Stimulated activated naive CD8-positive, alpha-beta T cell treated with anti-CD3 and anti-CD28 coated beads, Interleukin-15, amount 100 ng/mL, for 72 hours (primary cell): Measurements from ENCODE around the gene PRAME.
"Not testable (repeated sequence)": the region's sequence is repeated elsewhere in the genome, so short reads cannot be mapped to it uniquely, and the experiment has no call there.

Experiments
- ATAC-seq: fragments of 150-1000 bp; cut with Tn5 transposase; 2 replicates; pipeline ENCODE4 v1.10.0; 2021; ENCODE audit warnings: mild to moderate bottlenecking, moderate library complexity
- DNase-seq, 2 donors: peaks; one replicate each; pipeline ENCODE4 v3.0.0; 2021 to 2022
- H3K27ac Mint-ChIP-seq, 2 donors: one replicate each; pipeline ENCODE4 v1.8.0; 2022; ENCODE audit warnings: mild to moderate bottlenecking in 2 of 2, mixed read lengths in 2 of 2, moderate library complexity in 2 of 2
- H3K27me3 Mint-ChIP-seq: one replicate; pipeline ENCODE4 v1.8.0; 2022; ENCODE audit warnings: mixed read lengths
- H3K4me1 Mint-ChIP-seq: one replicate; pipeline ENCODE4 v1.8.0; 2022; ENCODE audit warnings: mild to moderate bottlenecking, mixed read lengths
- H3K4me3 Mint-ChIP-seq, 2 donors: one replicate each; pipeline ENCODE4 v1.8.0; 2022; ENCODE audit warnings: mild to moderate bottlenecking in 2 of 2, mixed read lengths in 2 of 2, moderate library complexity in 1 of 2
- H3K9me3 Mint-ChIP-seq, 2 donors: one replicate each; pipeline ENCODE4 v1.8.0; 2022; ENCODE audit warnings: mixed read lengths in 2 of 2

The PRAME gene

DNA sequence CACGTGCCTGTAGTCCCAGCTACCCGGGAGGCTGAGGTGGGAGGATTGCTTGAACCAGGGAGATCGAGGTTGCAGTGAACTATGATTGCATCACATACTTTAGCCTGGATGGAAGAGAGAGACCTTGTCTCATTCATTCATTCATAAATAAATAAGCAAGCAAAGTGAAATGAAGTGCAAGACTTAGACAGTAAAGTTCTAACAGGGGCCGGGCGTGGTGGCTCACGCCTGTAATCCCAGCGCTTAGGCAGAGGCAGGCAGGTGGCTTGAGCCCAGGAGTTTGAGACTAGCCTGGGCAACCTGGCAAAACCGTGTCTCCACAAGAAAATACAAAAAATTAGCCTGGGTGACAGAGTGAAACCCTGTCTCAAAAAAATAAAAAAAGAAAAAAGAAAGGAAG, 37.4 kb downstream of the PRAME start:
- no peak overlapping the region for H3K4me3 Mint-ChIP-seq
- ATAC-seq, result no peak

DNA sequence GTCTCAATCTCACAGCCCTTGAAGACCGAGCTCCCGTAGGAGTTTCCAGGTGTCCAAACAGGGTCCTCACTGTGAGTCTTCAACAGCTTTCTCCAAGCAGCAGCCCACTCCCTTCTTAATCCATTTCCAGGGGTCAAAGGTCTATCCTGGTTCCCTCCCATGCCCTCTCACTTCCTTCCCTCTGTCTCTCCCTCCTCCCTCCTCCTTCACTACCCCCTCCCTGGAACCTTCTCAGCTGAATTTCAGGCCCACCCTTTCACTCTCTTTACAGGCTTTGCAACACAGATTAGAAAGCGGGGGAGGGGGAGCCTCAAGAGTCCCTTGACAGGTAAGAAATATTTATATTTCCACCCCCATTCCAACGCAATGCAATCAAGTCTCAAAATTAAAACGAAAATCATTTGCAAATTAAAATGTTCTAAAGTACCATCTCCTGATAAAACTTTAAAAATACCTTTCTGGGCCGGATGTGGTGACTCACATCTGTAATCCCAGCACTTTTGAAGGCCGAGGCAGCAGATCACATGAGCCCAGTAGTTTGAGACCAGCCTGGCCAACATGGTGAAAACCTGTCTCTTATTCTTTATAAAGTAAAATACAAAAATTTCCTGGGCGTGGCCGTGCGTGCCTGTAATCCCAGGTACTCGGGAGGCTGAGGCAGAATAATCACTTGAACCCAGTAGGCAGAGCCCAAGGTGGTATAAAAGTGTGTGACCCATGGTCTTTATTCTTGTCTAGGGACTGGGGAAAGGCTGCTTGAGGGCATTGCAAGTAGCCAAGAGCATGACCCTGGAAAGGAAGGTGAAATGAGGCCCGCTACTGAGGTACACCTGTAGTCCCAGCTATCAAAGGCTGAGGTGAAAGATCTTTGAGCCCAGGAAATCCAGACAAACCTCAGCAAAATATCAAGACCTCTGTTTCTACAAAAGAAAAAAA, 38.1 kb downstream of the PRAME start:
- Mint-ChIP-seq H3K27ac (no peak overlapping the region), H3K27me3 (peaks cover 35% of the 10 kb centered on the region), H3K4me3 (no peak overlapping the region), H3K9me3 (no peaks in the 10 kb centered on the region), H3K4me1 (no peaks in the 10 kb centered on the region)
- ATAC-seq (no peak), DNase-seq (no peak)

More for the DNA sequence above, 37.4 kb downstream of the PRAME start:
- Mint-ChIP-seq H3K27me3 (peaks cover 29% of the 10 kb centered on the region), H3K27ac (peak overlapping the region in 1 of 2 donors; percentile 89), H3K4me1 (no peaks in the 10 kb centered on the region), H3K9me3 (no peaks in the 10 kb centered on the region)
- no peak for DNase-seq

DNA sequence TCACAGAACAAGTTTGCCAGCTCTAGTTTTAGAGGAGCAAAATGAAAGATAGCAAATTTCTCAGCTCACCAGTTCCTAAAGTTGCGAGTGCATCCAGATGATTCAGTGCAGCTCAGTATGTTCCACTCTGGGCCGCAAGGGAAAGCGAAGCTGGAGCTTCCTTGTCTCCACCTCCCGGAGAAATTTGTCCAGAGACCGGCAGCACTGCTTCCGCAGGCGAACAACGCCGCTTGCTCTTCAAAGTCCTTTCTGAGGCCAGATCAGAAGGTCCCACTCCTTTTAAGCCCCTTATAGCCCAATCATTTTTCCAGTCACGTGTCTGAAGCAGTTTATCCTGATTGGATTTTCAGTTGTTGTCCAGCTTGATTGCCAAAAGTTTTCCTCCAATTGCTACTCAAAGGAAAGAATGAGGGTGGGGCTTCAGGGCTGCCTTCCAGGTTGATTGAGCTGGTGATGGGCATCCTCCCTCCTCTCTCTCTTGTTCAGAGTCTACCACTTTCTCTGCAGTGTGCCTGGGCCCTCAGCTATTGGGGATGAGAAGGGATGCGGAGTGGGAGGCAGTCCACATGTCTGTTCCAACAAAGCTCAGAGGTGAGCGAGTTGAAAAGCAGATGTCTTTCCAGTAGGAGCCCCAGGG, 38.9 kb downstream of the PRAME start, which contains the start of gene ZNF280A:
Gene ZNF280A, minus strand, starts transcription at position 251 of the 637 bp plus-strand sequence. CDS start 4,640 bp downstream, outside the sequence.
- peak within 1 kb of the TSS in 1 of 2 donors; percentile 74 for H3K27ac Mint-ChIP-seq
- peaks cover 36% of the 10 kb centered on the region for H3K27me3 Mint-ChIP-seq
- no peak within 1 kb of the TSS for H3K4me3 Mint-ChIP-seq
- DNase-seq (no peak), ATAC-seq (no peak)
- no peaks in the 10 kb centered on the region for H3K4me1 Mint-ChIP-seq
- H3K9me3 Mint-ChIP-seq, result no peaks in the 10 kb centered on the region

DNA sequence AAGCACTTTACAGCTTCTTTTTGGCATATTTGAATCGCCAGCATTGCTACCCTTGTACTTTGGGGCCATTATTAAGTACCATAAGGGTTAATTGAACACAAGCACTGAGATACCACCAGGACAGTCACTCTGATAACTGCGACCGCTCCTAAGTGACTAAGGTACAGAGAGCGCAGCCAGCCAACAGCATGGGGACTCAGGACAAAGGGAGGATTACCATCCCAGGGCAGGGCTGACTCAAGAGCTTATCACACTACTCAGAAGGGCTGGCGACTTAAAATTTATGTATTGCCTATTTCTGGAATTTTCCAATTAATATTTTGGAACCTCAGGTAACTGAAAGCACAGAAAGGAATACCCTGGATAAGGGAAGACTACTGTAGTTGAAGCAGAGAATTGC, 39.5 kb downstream of the PRAME start:
- H3K27ac Mint-ChIP-seq, result no peak overlapping the region
- ATAC-seq, result no peak
- H3K4me1 Mint-ChIP-seq, result no peaks in the 10 kb centered on the region
- H3K9me3 Mint-ChIP-seq, result no peaks in the 10 kb centered on the region
- H3K27me3 Mint-ChIP-seq, result peaks cover 37% of the 10 kb centered on the region
- DNase-seq, result no peak
- H3K4me3 Mint-ChIP-seq, result no peak overlapping the region

DNA sequence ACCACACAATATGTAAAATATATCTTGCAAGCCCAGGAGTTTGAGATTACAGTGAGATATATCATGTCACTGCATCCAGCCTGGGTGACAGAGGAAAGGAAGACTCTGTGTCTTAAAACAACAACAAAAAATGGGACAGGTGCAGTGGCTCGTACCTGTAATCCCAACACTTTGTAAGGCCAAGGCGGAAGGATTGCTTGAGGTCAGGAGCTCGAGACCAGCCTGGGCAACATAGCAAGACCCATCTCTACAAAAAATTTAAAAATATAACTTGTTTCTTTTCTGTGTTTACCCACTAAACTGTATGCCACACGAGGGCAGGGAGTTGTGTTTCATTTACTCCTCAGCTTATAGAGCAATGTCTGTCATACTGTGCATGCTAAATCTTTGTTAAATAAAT, 42.1 kb downstream of the PRAME start:
- no peaks in the 10 kb centered on the region for H3K9me3 Mint-ChIP-seq
- no peak overlapping the region for H3K4me3 Mint-ChIP-seq
- H3K27me3 Mint-ChIP-seq, result peaks cover 37% of the 10 kb centered on the region
- H3K4me1 Mint-ChIP-seq, result no peaks in the 10 kb centered on the region
- H3K27ac Mint-ChIP-seq, result no peak overlapping the region
- ATAC-seq (no peak), DNase-seq (no peak)

DNA sequence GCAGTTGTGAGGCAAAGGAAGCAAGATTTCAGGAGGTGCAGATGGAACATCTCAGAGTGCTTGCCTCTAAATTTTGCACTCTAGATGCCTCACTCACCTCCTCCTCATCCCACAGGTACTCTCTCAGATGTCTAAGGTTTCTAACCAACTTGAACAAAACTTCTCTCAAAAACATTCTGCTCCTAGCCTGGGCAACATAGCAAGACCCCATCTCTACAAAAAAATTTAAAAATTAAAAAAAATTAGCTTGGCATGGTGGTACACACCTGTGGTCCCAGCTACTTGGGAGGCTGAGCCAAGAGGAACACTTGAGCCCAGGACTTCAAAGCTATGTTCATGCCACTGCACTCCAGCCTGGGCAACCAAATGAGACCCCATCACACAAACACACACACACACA, 43.2 kb downstream of the PRAME start:
- DNase-seq (no peak), ATAC-seq (no peak)
- peaks cover 38% of the 10 kb centered on the region for H3K27me3 Mint-ChIP-seq
- no peak overlapping the region for H3K27ac Mint-ChIP-seq
- H3K4me3 Mint-ChIP-seq, result no peak overlapping the region
- no peaks in the 10 kb centered on the region for H3K4me1 Mint-ChIP-seq
- H3K9me3 Mint-ChIP-seq, result no peaks in the 10 kb centered on the region

DNA sequence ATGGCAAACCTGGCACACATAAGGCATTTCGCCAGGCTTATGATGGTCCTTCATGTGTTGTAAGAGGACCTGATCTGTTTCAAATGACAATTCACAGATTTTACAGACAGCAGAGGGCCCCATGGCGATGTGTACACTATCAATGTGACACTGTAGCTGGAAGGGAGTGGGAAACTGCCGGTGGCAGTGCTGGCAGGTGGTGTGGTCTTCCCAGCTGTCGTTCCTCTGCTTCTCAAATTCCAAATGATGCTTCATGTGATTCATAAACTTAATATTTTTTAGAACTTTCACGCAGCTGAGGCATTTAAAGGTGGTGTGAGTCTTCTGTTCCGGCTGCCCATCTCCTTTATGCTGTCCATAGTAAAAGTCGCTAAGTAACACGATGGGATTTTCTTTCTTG, 44.6 kb downstream of the PRAME start:
- H3K27me3 Mint-ChIP-seq, result peaks cover 38% of the 10 kb centered on the region
- not testable (repeated sequence) for DNase-seq, H3K4me3 Mint-ChIP-seq, ATAC-seq, H3K9me3 Mint-ChIP-seq, H3K27ac Mint-ChIP-seq, H3K4me1 Mint-ChIP-seq

DNA sequence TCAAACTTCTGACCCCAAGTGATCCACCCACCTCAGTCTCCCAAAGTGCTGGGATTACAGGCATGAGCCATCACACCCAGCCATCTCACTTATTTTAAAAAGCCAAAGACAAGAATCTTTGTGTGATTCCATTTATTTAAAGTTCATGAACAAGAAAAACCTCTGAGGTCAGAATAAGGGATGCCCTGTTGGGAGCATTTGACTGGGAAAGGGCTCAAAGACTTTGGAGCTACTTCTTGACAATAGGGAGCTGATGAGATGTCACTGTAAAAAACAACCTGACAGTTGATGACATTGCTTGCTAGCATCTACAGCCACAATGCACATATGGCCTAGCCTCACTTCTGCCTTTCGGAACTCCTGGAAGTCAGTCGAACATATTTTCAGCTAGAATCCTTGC, 45.4 kb downstream of the PRAME start:
- no peak overlapping the region for H3K27ac Mint-ChIP-seq
- H3K4me3 Mint-ChIP-seq, result no peak overlapping the region
- ATAC-seq, result no peak
- peaks cover 38% of the 10 kb centered on the region for H3K27me3 Mint-ChIP-seq
- H3K4me1 Mint-ChIP-seq, result peaks cover 4% of the 10 kb centered on the region
- DNase-seq, result no peak
- H3K9me3 Mint-ChIP-seq, result peaks cover 4 to 8% of the 10 kb centered on the region in 2 donors

DNA sequence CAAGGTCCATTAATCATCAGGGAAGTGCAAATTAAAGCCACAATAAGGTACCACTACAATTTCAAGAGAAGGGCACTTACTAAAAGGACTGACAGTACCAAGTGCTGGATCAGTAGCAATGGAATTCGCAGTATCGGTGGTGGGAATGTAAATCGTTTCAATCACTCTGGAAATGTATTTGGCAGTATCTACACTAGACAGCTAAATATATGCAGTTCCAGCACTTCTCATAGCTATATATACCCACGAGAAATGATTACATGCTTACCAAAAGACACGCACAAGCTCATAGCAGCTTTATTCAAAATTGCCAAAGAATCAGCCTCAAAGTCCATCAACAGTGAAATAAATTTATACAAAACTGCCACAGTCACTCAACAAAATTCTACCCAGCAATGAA, 46.1 kb downstream of the PRAME start:
- no peak overlapping the region for H3K4me3 Mint-ChIP-seq
- ATAC-seq (no peak), DNase-seq (no peak)
- H3K9me3 Mint-ChIP-seq, result peaks cover 4 to 8% of the 10 kb centered on the region in 2 donors
- H3K27ac Mint-ChIP-seq, result no peak overlapping the region
- peaks cover 38% of the 10 kb centered on the region for H3K27me3 Mint-ChIP-seq
- H3K4me1 Mint-ChIP-seq, result peaks cover 7% of the 10 kb centered on the region

DNA sequence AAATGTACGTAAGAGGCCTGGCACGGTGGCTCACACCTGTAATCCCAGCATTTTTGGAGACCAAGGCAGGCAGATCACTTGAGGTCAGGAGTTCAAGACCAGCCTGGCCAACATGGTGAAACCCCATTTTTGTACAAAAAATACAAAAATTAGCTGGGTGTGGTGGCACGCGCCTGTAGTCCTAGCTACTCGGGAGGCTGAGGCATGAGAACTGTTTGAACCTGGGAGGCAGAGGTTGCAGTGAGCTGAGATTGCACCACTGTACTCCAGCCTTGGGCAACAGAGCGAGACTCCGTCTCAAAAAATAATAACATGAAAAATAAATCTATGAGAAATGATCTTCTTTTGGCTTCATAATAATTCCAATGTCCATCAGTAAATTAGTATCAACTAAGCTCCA, 48.2 kb downstream of the PRAME start:
- H3K27me3 Mint-ChIP-seq, result peaks cover 25% of the 10 kb centered on the region
- not testable (repeated sequence) for ATAC-seq, H3K9me3 Mint-ChIP-seq, H3K27ac Mint-ChIP-seq, H3K4me3 Mint-ChIP-seq, DNase-seq
- peaks cover 16% of the 10 kb centered on the region for H3K4me1 Mint-ChIP-seq

DNA sequence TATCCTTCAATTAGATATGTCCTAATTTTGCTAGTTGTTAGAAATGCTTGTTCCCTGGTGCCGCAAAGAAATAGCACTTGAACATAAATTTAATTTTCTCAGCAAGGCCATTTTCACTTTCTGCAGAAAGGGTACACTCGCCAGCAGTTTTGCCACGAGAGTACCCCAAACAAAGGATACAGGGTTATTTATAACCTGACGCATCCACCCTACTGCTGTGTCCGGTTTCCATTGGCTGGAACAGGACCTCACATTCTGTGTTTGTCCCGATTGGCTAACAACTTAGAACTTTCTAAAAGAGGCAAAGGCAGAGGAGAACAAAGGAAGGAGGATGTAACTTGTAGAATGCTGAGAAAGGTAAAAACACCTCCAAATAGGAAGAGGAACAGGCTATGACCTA, 49.2 kb downstream of the PRAME start:
- not testable (repeated sequence) for H3K27ac Mint-ChIP-seq, H3K4me3 Mint-ChIP-seq, H3K9me3 Mint-ChIP-seq, ATAC-seq, DNase-seq
- Mint-ChIP-seq H3K27me3 (peaks cover 16% of the 10 kb centered on the region), H3K4me1 (peaks cover 17% of the 10 kb centered on the region)

DNA sequence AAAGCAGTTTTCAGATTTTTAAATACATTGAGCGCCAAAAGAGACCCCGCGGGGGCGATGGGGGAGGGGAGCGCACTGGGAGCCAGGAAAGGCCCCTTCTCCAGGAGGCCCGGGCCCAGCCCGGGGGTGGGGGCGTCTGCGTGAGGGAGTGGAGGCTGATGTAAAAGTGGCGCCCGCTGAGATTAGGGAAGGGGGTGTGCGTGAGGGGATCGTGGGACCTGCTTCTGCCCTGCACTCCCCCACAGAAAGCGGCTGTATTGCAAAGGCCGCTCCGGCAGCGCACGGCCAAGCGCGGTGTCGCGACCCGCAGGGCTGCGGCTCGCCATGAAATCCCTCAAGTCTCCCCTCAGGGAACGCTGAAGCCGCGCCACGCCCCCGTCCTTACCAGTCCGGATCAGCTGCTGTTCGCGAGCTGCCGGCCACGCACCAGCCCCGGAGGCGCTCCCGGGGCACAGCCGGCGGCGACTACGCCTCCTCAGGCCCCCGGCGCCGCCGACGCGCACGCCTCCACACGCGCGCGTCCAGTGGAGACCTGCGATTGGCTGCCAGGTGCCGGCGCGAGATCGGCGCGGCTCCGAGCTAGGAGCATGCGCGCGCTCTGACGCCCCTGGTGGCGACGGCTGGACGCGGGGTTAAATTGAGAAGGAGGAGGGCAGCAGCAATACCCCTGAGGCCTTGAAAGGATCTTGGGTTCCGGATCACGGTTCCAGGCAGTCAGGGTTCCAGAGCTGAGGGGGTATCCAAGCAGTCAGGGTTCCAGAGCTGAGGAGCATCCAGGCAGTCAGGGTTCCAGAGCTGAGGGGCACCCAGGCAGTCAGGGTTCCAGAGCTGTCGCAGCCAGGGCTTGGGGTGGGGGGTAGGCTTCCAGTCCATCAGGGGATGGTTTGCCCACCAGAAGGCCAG, 50.5 kb downstream of the PRAME start, which contains the start of gene ZNF280B:
Gene ZNF280B, minus strand, starts transcription at position 469 of the 903 bp plus-strand sequence. CDS start 19,344 bp downstream, outside the sequence.
- Mint-ChIP-seq H3K9me3 (peaks cover 4 to 8% of the 10 kb centered on the region in 2 donors), H3K27ac (peak within 1 kb of the TSS; percentile 86 to 90), H3K4me1 (peaks cover 20% of the 10 kb centered on the region)

DNA sequence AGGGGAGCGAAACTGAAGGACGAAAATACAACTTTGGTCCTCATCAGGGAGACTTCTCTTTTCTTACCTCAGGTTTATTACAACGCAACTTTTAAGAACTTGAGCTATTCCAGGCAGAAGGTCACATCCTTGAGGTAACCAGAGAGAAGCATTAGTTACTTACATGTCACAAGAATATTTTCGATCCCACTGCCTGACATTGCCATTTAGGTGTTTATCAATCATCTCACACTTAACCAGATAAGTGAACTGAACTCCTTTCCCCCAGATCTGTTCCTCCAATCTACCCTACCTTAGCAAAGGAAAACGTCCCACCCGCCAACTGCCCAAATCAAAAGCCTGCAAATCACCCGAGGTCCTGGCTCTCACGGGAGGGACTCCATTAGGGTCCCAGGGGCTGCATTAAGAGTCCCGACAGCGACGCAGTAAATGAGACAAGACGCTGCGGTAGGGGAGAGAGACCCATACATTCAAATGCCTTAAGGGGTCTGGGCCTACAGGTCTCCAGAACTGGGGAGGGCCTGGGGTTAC, 51.3 kb downstream of the PRAME start:
- peaks cover 4 to 8% of the 10 kb centered on the region in 2 donors for H3K9me3 Mint-ChIP-seq
- no peak for DNase-seq
- peaks cover 20% of the 10 kb centered on the region for H3K4me1 Mint-ChIP-seq
- peaks cover 10% of the 10 kb centered on the region for H3K27me3 Mint-ChIP-seq
- H3K27ac Mint-ChIP-seq, result peak overlapping the region; percentile 86 to 90
- peak overlapping the region; percentile 81 to 89 for H3K4me3 Mint-ChIP-seq
- ATAC-seq, result peak; percentile 13

More for the DNA sequence above, 50.5 kb downstream of the PRAME start, which contains the start of gene ZNF280B:
- Mint-ChIP-seq H3K4me3 (peak within 1 kb of the TSS; percentile 81 to 89), H3K27me3 (peaks cover 10% of the 10 kb centered on the region)
- peak; percentile 89 to 91 for DNase-seq
- ATAC-seq, result peak; percentile 99

DNA sequence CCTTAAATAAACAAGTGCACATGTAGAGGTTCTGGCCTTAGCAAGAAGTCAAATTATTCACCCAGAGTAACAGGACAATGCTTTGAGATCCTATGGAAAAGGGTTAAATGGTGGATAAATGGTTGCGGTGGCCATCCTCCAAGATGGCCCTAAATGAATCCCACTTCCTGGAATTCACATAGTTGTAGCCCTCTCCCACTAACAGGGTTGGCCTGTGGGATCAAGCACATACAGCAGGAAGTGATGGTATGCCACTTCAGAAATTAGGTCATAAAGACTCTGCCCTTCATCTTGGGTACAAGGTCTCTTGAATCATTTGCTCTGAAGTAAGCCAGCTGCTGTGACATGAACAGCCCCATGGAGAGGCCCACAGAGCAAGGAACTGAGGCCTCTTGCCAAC, 52.3 kb downstream of the PRAME start:
- Mint-ChIP-seq H3K27ac (no peak overlapping the region), H3K4me3 (no peak overlapping the region), H3K9me3 (peaks cover 4 to 8% of the 10 kb centered on the region in 2 donors), H3K4me1 (peaks cover 20% of the 10 kb centered on the region), H3K27me3 (no peaks in the 10 kb centered on the region)
- no peak for ATAC-seq
- DNase-seq, result no peak

DNA sequence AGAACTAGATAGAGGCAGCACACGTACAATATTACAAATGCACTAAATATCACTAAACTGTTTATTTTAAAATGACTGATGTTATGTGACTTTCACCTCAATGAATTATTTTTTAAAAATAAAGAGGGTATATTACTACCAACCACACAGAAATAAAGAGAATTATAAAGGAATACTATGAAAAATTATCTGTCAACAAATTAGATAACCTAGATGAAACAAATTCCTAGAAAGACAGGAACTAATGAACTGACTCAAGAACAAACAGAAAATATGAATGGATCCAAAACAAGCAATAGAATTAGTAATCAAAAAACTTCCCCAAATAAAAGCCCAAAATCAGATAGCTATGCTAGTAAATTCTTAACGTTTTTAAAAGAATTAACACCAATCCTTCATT, 60.8 kb downstream of the PRAME start:
- ATAC-seq (no peak), DNase-seq (no peak)
- H3K9me3 Mint-ChIP-seq, result no peaks in the 10 kb centered on the region
- no peak overlapping the region for H3K27ac Mint-ChIP-seq
- H3K4me1 Mint-ChIP-seq, result no peaks in the 10 kb centered on the region
- no peak overlapping the region for H3K4me3 Mint-ChIP-seq
- no peaks in the 10 kb centered on the region for H3K27me3 Mint-ChIP-seq
